K562 (cell line): ENCODE results near the gene ERFL. TPM values are rescaled to one million over a fixed set of nuclear protein-coding genes. Genes with fewer than 3 reads are reported as not detected.
A peak's percentile ranks its signal among the peaks of the same experiment; 100 is the strongest.

Source experiments
- CHD2 ChIP-seq: IDR thresholded peaks from 2 replicates; pipeline ENCODE4 v1.6.1; 2011; ENCODE audit warnings: low read depth, low read length
- DMBX1 ChIP-seq: fragments of 250-450 bp; sonication (Bioruptor Pico); IDR thresholded peaks from 2 replicates; pipeline ENCODE4 v1.8.0; 2022; ENCODE audit warnings: inconsistent platforms, mild to moderate bottlenecking, moderate library complexity, borderline replicate concordance
- GABPB1 ChIP-seq: sonication (generic); formaldehyde crosslinking; IDR thresholded peaks from 2 replicates; pipeline ENCODE4 v1.8.0; 2022; ENCODE audit warnings: mild to moderate bottlenecking, missing genetic modification reagents
- GATAD2B ChIP-seq: fragments of 450-650 bp; IDR thresholded peaks from 2 replicates; pipeline ENCODE4 v1.6.1; 2017; ENCODE audit warnings: mild to moderate bottlenecking, borderline replicate concordance
- HLTF ChIP-seq: fragments of 450-650 bp; IDR thresholded peaks from 2 replicates; pipeline ENCODE4 v1.6.1; 2016
- MECOM ChIP-seq: fragments of 250-450 bp; sonication (Bioruptor Pico); IDR thresholded peaks from 2 replicates; pipeline ENCODE4 v1.8.0; 2022; ENCODE audit warnings: inconsistent platforms
- NCOA1 ChIP-seq: fragments of 450-650 bp; IDR thresholded peaks from 2 replicates; pipeline ENCODE4 v1.6.1; 2016; ENCODE audit warnings: low read depth
- SMAD3 ChIP-seq: fragments of 450-650 bp; formaldehyde crosslinking; conservative IDR thresholded peaks from 2 replicates; pipeline ENCODE4 v1.4.0; 2020; ENCODE audit warnings: mild to moderate bottlenecking
- ZBTB33 ChIP-seq: sonication (generic); formaldehyde crosslinking; IDR thresholded peaks from 2 replicates; pipeline ENCODE4 v1.8.1; 2023; ENCODE audit warnings: mild to moderate bottlenecking, missing genetic modification reagents
- polyA plus RNA-seq, 8 experiments: library from polyadenylated mRNA; depleted of rRNA in 4 of 8; stranded (reverse) in 5 of 8; unstranded in 3 of 8; fragments of >200 nt; fragmentation: Nextera tagmentation in 2 of 8; fragmentation: Illumina TruSeq in 1 of 8; extraction: Ambion mirVana in 2 of 8; extraction: Trizol in 1 of 8; gene quantifications; 2 replicates each; pipeline versions ENCODE4 v1.2.1 to v1.2.3, GENCODE V29; 2011 to 2014; ENCODE audit warnings: inconsistent platforms in 1 of 8, missing spikeins in 1 of 8
- total RNA-seq, 7 experiments: library from RNA; depleted of rRNA in 6 of 7; stranded (reverse); fragments of >200 nt in 6 of 7; fragmentation: Illumina TruSeq in 2 of 7; extraction: Trizol in 2 of 7; gene quantifications; 2 replicates each; pipeline versions ENCODE4 v1.2.1 to v1.2.3, GENCODE V29; 2011 to 2021; ENCODE audit warnings: low replicate concordance in 1 of 7
- TF ChIP-seq, protein P1 (sequence below): fragments of 250-450 bp; sonication (Bioruptor Pico); IDR thresholded peaks from 2 replicates; pipeline ENCODE4 v1.5.0; 2020; ENCODE audit warnings: mild to moderate bottlenecking
- TF ChIP-seq, protein P2 (sequence below): sonication (generic); formaldehyde crosslinking; IDR thresholded peaks from 2 replicates; pipeline ENCODE4 v1.8.0; 2022; ENCODE audit warnings: mild to moderate bottlenecking, low read depth, missing genetic modification reagents
- TF ChIP-seq, protein P3 (sequence below): fragments of 250-450 bp; sonication (Bioruptor Pico); IDR thresholded peaks from 2 replicates; pipeline ENCODE4 v1.5.0; 2021
- TF ChIP-seq, protein P4 (sequence below): sonication (generic); formaldehyde crosslinking; IDR thresholded peaks from 2 replicates; pipeline ENCODE4 v1.8.0; 2022; ENCODE audit warnings: mild to moderate bottlenecking, missing genetic modification reagents
- TF ChIP-seq, protein P5 (sequence below): fragments of 450-650 bp; IDR thresholded peaks from 2 replicates; pipeline ENCODE4 v1.6.1; 2016
- TF ChIP-seq, protein P6 (sequence below): sonication (generic); formaldehyde crosslinking; IDR thresholded peaks from 2 replicates; pipeline ENCODE4 v1.8.0; 2022; ENCODE audit warnings: mild to moderate bottlenecking, missing genetic modification reagents

ERFL gene
- total and polyA plus RNA-seq, 9 of the 15 experiments (the other 6 are each of a cell fraction or from before 2014, with no cell fraction given) = 0.07 to 0.75 (median 0.32) TPM; not detected in 4

GRCh38 chr19:41859618-41860418 lies 68.4 kb downstream of the ERFL start, which contains the start of gene RPS19 (continued):
- no peak; the same call in 1 of the 2 replicates for TF ChIP-seq ZBTB33 (CRISPR knock-in tag)
- TF ChIP-seq, protein P1, sequence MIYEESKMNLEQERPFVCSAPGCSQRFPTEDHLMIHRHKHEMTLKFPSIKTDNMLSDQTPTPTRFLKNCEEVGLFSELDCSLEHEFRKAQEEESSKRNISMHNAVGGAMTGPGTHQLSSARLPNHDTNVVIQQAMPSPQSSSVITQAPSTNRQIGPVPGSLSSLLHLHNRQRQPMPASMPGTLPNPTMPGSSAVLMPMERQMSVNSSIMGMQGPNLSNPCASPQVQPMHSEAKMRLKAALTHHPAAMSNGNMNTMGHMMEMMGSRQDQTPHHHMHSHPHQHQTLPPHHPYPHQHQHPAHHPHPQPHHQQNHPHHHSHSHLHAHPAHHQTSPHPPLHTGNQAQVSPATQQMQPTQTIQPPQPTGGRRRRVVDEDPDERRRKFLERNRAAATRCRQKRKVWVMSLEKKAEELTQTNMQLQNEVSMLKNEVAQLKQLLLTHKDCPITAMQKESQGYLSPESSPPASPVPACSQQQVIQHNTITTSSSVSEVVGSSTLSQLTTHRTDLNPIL = no peak
- TF ChIP-seq, protein P2, sequence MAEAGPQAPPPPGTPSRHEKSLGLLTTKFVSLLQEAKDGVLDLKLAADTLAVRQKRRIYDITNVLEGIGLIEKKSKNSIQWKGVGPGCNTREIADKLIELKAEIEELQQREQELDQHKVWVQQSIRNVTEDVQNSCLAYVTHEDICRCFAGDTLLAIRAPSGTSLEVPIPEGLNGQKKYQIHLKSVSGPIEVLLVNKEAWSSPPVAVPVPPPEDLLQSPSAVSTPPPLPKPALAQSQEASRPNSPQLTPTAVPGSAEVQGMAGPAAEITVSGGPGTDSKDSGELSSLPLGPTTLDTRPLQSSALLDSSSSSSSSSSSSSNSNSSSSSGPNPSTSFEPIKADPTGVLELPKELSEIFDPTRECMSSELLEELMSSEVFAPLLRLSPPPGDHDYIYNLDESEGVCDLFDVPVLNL (CRISPR knock-in tag) = no peak
- TF ChIP-seq HLTF = peak; percentile 91
- TF ChIP-seq, protein P3, sequence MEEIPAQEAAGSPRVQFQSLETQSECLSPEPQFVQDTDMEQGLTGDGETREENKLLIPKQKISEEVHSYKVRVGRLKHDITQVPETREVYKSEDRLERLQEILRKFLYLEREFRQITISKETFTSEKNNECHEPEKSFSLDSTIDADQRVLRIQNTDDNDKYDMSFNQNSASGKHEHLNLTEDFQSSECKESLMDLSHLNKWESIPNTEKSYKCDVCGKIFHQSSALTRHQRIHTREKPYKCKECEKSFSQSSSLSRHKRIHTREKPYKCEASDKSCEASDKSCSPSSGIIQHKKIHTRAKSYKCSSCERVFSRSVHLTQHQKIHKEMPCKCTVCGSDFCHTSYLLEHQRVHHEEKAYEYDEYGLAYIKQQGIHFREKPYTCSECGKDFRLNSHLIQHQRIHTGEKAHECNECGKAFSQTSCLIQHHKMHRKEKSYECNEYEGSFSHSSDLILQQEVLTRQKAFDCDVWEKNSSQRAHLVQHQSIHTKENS (CRISPR knock-in tag) = no peak
- TF ChIP-seq SMAD3 = no peak
- TF ChIP-seq DMBX1 (CRISPR knock-in tag) = no peak
- TF ChIP-seq, protein P4, sequence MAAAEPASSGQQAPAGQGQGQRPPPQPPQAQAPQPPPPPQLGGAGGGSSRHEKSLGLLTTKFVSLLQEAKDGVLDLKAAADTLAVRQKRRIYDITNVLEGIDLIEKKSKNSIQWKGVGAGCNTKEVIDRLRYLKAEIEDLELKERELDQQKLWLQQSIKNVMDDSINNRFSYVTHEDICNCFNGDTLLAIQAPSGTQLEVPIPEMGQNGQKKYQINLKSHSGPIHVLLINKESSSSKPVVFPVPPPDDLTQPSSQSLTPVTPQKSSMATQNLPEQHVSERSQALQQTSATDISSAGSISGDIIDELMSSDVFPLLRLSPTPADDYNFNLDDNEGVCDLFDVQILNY (CRISPR knock-in tag) = no peak
- TF ChIP-seq NCOA1 = peak; percentile 75
- no peak for TF ChIP-seq MECOM (CRISPR knock-in tag)
- TF ChIP-seq, protein P5, sequence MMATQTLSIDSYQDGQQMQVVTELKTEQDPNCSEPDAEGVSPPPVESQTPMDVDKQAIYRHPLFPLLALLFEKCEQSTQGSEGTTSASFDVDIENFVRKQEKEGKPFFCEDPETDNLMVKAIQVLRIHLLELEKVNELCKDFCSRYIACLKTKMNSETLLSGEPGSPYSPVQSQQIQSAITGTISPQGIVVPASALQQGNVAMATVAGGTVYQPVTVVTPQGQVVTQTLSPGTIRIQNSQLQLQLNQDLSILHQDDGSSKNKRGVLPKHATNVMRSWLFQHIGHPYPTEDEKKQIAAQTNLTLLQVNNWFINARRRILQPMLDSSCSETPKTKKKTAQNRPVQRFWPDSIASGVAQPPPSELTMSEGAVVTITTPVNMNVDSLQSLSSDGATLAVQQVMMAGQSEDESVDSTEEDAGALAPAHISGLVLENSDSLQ = peak; percentile 89
- peak; percentile 99 for TF ChIP-seq CHD2
- TF ChIP-seq GABPB1 = peak; percentile 96
- TF ChIP-seq GATAD2B = peak; percentile 73
- TF ChIP-seq, protein P6, sequence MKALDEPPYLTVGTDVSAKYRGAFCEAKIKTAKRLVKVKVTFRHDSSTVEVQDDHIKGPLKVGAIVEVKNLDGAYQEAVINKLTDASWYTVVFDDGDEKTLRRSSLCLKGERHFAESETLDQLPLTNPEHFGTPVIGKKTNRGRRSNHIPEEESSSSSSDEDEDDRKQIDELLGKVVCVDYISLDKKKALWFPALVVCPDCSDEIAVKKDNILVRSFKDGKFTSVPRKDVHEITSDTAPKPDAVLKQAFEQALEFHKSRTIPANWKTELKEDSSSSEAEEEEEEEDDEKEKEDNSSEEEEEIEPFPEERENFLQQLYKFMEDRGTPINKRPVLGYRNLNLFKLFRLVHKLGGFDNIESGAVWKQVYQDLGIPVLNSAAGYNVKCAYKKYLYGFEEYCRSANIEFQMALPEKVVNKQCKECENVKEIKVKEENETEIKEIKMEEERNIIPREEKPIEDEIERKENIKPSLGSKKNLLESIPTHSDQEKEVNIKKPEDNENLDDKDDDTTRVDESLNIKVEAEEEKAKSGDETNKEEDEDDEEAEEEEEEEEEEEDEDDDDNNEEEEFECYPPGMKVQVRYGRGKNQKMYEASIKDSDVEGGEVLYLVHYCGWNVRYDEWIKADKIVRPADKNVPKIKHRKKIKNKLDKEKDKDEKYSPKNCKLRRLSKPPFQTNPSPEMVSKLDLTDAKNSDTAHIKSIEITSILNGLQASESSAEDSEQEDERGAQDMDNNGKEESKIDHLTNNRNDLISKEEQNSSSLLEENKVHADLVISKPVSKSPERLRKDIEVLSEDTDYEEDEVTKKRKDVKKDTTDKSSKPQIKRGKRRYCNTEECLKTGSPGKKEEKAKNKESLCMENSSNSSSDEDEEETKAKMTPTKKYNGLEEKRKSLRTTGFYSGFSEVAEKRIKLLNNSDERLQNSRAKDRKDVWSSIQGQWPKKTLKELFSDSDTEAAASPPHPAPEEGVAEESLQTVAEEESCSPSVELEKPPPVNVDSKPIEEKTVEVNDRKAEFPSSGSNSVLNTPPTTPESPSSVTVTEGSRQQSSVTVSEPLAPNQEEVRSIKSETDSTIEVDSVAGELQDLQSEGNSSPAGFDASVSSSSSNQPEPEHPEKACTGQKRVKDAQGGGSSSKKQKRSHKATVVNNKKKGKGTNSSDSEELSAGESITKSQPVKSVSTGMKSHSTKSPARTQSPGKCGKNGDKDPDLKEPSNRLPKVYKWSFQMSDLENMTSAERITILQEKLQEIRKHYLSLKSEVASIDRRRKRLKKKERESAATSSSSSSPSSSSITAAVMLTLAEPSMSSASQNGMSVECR (CRISPR knock-in tag) = peak; percentile 94
